Mucosa of stomach (tissue), 1 donor: ENCODE measurements around the gene DGKI.

ENCODE experiments used
- H3K27me3 ChIP-seq: one replicate; pipeline ENCODE4 v1.7.0; 2013; ENCODE audit warnings: mild to moderate bottlenecking, low read length; ENCODE audit not compliant: control insufficient read depth, insufficient read depth
- H3K36me3 ChIP-seq: one replicate; pipeline ENCODE4 v1.7.0; 2013; ENCODE audit warnings: low read length; ENCODE audit not compliant: control insufficient read depth, insufficient read depth
- H3K4me1 ChIP-seq: one replicate; pipeline ENCODE4 v1.7.0; 2013; ENCODE audit warnings: mild to moderate bottlenecking, low read length; ENCODE audit not compliant: control insufficient read depth, insufficient read depth
- H3K4me3 ChIP-seq: one replicate; pipeline ENCODE4 v1.7.0; 2013; ENCODE audit warnings: low read length
- H3K9ac ChIP-seq: one replicate; pipeline ENCODE4 v1.7.0; 2013; ENCODE audit warnings: mild to moderate bottlenecking, low read length, moderate library complexity
- H3K9me3 ChIP-seq: one replicate; pipeline ENCODE4 v1.7.0; 2013; ENCODE audit warnings: mild to moderate bottlenecking, low read length, moderate library complexity; ENCODE audit not compliant: control insufficient read depth
- donor health status: Pancreatic carcinoma.

The DGKI gene

DNA sequence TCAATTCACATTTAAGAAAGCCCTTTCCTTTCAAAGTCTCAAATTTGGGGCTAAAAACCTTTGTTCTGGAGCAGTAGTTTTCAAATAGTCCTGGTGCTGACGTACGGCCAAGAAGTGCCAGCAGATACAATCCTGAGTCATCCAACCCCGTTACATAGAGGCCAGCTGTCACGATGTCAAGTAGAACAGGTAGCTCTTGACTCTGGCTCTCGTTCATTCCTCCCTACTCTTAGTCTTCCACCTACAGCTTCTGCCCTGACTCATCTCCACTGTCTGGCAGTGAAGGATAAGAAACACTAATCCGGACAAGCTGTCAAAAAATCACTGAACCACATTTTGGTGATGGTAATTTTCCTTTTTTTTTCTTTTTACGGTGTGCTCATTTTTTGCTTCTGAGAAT lies 370.8 kb downstream of the DGKI start:
- Histone ChIP-seq H3K36me3 (no peaks in the 10 kb centered on the region), H3K4me3 (no peak overlapping the region), H3K4me1 (no peaks in the 10 kb centered on the region), H3K9me3 (no peaks in the 10 kb centered on the region), H3K27me3 (no peaks in the 10 kb centered on the region), H3K9ac (no peak overlapping the region)

DNA sequence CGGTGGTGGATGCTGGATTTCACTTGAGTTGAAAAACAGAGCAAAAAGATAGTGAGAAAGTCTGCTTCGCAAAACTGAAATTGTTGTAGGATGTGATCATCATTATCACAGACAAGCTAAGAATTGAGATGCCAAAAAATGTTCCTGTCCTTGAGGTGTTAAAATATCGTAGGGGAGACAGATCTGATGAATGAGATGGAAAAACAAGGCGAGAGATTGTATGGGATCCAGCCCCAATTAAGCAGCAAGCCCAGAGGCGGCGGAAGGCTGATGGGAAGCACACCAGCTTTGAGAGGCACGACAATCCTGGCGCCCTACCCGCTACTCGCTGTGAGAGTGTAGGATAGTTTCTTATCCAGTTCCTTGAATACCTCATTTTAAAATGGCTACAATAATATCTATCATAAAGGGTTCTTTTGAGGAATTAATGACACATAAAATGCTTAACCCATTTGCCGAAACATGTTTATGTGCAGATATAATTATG lies 372.2 kb downstream of the DGKI start:
- Histone ChIP-seq H3K36me3 (no peaks in the 10 kb centered on the region), H3K9ac (no peak overlapping the region), H3K9me3 (no peaks in the 10 kb centered on the region), H3K4me1 (no peaks in the 10 kb centered on the region), H3K4me3 (no peak overlapping the region), H3K27me3 (no peaks in the 10 kb centered on the region)

DNA sequence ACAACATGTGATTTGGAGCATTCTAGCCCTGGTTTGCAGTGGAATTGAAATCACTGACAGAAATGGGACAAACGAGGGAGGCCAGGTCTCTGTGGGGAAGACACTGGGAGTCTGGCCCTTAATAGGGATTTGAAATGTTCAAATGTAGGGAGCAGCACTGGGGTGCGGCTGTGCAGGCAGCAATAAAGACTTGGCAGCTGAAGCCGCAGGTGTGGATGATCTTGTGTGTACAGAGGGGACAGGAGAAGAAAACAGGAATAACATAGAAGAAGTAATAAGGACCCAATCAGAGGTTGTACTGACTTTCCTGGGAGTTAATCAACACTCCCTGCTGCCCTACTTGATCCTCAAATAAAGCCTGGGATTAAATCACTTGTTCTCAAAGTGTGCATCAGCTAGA lies 375.6 kb downstream of the DGKI start:
- Histone ChIP-seq H3K4me1 (no peaks in the 10 kb centered on the region), H3K27me3 (no peaks in the 10 kb centered on the region)

DNA sequence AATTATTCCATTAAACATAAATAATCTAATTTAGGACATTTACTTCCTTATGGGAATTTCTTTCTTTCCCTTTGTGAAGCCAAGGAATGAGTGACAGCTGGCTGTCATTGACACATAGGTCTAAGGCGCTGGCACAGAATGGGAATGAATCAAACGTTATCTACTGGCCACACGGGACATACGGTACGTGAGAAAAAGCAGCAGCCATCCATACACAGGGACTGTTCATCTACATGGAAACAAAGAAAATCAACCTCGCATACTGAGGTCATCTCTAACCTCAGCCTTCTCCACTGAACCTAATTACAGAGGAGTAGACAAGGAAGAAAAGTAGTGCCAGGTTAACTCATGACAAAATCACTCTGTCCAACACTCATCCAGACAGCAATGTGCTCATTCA lies 376.9 kb downstream of the DGKI start:
- H3K4me1 ChIP-seq: no peaks in the 10 kb centered on the region
- no peaks in the 10 kb centered on the region for H3K36me3 ChIP-seq
- no peak overlapping the region for H3K9ac ChIP-seq
- no peaks in the 10 kb centered on the region for H3K9me3 ChIP-seq
- no peak overlapping the region for H3K4me3 ChIP-seq
- H3K27me3 ChIP-seq: no peaks in the 10 kb centered on the region

More for the DNA sequence above, 375.6 kb downstream of the DGKI start:
- Histone ChIP-seq H3K4me3 (no peak overlapping the region), H3K9ac (no peak overlapping the region), H3K36me3 (no peaks in the 10 kb centered on the region), H3K9me3 (no peaks in the 10 kb centered on the region)

DNA sequence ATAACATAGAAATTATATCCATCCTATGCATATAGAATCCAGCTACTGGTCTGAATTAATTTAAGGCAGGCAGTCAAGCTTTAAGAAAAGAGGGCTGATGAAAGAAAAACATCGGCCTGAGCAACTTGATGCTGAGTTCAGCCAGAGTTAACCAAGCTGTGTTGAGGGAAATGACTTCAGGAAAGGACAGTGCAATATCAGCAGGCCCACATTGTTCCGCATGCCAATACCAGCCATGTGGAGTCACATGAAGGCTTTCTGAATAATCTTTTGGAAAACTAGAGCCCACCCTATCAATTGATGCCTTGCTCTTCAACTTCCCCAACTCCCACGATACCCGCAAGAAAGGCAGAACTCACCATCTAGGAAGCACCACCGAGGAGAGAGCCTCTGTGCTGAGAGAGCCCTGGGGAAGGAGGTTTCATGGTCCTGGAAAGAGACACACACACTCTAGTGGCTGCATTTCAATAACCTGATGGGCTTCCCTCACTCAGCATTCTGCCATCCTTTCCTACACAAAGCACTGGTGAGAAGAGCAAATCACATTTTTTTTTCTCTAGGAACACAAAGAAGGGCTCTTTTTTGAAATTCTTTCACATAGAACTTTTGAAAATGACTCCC lies 377.5 kb downstream of the DGKI start:
- Histone ChIP-seq H3K27me3 (no peaks in the 10 kb centered on the region), H3K4me1 (no peaks in the 10 kb centered on the region), H3K4me3 (no peak overlapping the region), H3K36me3 (no peaks in the 10 kb centered on the region), H3K9me3 (no peaks in the 10 kb centered on the region), H3K9ac (no peak overlapping the region)

DNA sequence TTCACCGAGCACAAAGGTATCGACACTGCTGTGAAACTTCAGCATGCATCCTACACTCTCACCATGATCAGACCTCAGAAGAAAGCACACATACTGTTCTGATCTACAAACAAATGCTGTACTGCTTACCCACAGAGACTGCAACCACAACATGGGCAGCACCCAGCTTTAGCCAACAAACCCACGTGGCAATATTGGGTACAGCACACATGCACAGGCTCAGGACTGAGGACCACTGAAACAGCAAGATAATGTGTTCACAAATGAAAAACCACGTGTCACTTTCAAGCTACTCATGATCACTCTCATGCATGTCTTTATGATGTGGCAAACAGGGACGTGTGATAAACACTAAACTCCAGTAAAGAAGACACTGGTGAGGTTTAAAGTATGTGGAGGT lies 383.9 kb downstream of the DGKI start:
- H3K9me3 ChIP-seq: no peaks in the 10 kb centered on the region
- H3K4me1 ChIP-seq: no peaks in the 10 kb centered on the region
- no peaks in the 10 kb centered on the region for H3K36me3 ChIP-seq
- no peak overlapping the region for H3K4me3 ChIP-seq
- no peaks in the 10 kb centered on the region for H3K27me3 ChIP-seq
- H3K9ac ChIP-seq: no peak overlapping the region

DNA sequence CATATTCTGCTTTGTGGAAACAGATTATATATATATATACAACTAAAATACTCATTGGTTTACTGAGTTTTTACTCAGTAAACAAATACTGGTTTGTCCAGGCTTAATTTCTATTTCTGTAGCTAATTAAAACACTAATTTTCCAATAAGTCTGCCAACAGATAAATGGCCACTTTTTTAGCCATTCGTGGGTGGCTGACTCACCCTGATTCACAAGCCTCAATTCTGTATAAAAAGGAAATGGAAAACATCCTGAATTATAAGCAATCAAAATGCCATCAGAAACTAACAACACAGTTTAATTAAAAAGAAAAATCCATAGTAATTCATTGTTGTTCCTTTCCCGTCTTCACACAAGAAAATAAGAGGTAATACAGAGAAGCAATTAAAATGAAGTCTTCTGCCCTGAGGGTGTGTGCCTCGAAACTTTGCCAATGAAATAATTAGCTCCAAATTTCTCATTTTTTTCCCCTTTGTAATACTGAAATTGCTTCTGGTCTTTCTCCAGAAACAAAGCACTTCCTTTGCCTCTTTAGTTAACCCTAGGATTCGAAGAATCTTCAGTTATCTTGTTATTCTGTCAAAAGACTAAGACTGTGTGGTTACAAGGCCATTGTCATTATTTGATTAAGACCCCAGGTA lies 384.6 kb downstream of the DGKI start:
- H3K9ac ChIP-seq: no peak overlapping the region
- no peaks in the 10 kb centered on the region for H3K36me3 ChIP-seq
- H3K27me3 ChIP-seq: no peaks in the 10 kb centered on the region
- no peaks in the 10 kb centered on the region for H3K9me3 ChIP-seq
- no peaks in the 10 kb centered on the region for H3K4me1 ChIP-seq
- H3K4me3 ChIP-seq: no peak overlapping the region

DNA sequence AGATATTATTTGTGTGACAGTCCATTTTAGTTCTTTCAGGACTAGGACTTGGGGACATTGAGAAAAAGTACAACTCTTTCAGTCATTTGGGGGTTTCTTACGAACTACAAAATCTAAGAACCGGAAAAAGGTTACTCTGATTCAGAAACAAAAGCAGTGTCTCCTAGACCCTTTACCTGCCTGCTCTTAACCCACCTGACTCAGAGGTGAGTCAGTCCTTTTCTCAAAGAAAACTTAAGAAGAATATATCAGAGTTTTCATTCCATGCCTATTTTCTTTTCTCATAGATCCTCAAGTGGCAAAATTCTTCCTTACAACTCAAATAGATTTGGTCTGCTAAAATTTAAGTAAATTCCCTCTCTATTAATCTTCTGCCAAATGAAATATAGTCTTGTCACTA lies 388.4 kb downstream of the DGKI start:
- no peak overlapping the region for H3K9ac ChIP-seq
- no peaks in the 10 kb centered on the region for H3K4me1 ChIP-seq
- H3K9me3 ChIP-seq: no peaks in the 10 kb centered on the region
- no peaks in the 10 kb centered on the region for H3K36me3 ChIP-seq
- no peak overlapping the region for H3K4me3 ChIP-seq
- H3K27me3 ChIP-seq: no peaks in the 10 kb centered on the region

DNA sequence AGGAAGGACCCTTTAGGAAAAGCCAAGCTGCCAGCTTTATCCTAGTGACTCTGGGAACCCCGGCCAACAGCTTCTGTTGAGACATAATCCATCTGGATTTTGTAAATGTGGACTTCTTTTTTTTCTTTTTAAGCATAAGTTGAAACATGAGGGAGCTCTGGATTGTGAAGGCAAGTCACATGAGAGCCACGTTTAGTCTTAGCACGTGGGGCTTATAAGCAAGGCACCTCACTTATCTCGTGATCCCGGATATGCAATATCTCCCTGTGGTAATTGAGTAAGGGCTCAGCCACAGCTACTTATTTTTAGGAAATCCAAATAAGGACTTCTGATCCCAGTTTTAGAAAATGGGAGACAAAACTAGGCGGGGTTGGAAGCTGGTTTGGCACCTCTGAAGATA lies 392.0 kb downstream of the DGKI start:
- no peak overlapping the region for H3K9ac ChIP-seq

DNA sequence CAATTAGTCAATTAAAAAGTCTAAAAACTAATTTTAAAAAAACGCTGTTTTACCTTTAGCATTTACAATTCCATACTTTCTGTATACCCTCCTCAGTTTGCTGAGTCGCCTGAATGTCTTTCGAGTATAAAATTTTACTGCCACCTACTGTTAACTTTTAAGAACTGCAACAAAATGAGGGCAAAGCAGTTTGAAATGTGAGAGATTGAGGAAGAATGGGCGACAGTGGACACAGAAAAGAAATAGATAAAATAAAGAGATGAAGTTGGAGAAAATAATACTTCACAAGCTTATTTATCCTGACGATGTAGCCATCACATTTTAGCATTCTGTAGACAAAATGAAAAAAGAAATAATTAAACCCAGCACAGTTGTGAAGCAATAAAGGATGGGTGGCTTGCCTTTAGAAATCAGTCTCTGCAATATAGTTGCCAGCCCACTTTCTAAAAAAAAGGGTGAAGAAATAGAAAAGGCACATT lies 392.5 kb downstream of the DGKI start:
- Histone ChIP-seq H3K4me3 (no peak overlapping the region), H3K9me3 (no peaks in the 10 kb centered on the region), H3K27me3 (no peaks in the 10 kb centered on the region), H3K4me1 (no peaks in the 10 kb centered on the region), H3K9ac (no peak overlapping the region), H3K36me3 (no peaks in the 10 kb centered on the region)

More for the DNA sequence above, 392.0 kb downstream of the DGKI start:
- Histone ChIP-seq H3K4me3 (no peak overlapping the region), H3K36me3 (no peaks in the 10 kb centered on the region), H3K9me3 (no peaks in the 10 kb centered on the region), H3K27me3 (no peaks in the 10 kb centered on the region), H3K4me1 (no peaks in the 10 kb centered on the region)

DNA sequence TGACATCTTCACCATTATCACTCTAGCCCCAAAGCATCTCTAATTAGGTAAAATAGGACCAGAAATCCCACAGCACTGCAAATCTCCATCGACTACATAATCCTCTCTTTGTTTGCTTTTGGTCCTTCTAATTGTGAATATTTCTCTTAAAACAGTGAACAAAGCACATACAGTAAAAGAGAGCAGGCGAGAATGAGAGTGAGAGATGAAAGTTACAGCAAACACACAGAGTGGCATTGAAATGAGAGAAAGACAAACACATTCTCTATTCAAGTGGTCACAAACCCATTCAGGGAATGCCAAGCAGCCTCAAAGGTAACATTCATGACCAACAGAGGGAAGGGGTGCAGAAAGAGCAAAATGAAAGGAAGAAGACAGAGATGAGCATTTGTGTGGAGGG lies 393.4 kb downstream of the DGKI start:
- Histone ChIP-seq H3K9ac (no peak overlapping the region), H3K9me3 (no peaks in the 10 kb centered on the region), H3K4me3 (no peak overlapping the region), H3K4me1 (no peaks in the 10 kb centered on the region), H3K36me3 (no peaks in the 10 kb centered on the region), H3K27me3 (no peaks in the 10 kb centered on the region)

DNA sequence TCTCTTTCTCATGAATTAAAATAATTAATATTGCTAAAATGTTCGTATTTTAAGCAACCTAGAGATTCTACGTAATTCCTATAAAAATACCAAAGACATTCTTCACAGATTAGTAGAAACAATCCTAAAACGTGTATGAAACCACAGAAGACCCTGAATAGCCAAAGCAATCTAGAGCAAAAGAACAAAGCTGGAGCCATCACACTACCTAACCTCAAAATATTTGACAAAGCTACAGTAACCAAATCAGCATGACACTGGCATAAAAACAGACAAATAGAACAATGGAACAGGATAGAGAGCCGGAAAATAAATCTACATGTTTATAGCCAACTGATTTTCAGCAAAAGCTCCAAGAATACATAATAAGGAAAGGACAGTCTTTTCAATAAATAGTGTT lies 397.8 kb downstream of the DGKI start:
- H3K27me3 ChIP-seq: no peaks in the 10 kb centered on the region
- no peak overlapping the region for H3K4me3 ChIP-seq
- H3K4me1 ChIP-seq: no peaks in the 10 kb centered on the region
- H3K9me3 ChIP-seq: no peaks in the 10 kb centered on the region
- H3K36me3 ChIP-seq: no peaks in the 10 kb centered on the region
- H3K9ac ChIP-seq: no peak overlapping the region
